Activated CD4-positive, alpha-beta T cell treated with anti-CD3 and anti-CD28 coated beads, Interleukin-2, amount 50 U/mL, for 24 hours (primary cell): ENCODE results near the gene AFDN.

Source experiments
- DNase-seq, 2 donors: peaks; one replicate each; pipeline ENCODE4 v3.0.0-alpha.2; 2020; ENCODE audit warnings: low read depth in 1 of 2, low spot score in 1 of 2

Gene AFDN

DNA sequence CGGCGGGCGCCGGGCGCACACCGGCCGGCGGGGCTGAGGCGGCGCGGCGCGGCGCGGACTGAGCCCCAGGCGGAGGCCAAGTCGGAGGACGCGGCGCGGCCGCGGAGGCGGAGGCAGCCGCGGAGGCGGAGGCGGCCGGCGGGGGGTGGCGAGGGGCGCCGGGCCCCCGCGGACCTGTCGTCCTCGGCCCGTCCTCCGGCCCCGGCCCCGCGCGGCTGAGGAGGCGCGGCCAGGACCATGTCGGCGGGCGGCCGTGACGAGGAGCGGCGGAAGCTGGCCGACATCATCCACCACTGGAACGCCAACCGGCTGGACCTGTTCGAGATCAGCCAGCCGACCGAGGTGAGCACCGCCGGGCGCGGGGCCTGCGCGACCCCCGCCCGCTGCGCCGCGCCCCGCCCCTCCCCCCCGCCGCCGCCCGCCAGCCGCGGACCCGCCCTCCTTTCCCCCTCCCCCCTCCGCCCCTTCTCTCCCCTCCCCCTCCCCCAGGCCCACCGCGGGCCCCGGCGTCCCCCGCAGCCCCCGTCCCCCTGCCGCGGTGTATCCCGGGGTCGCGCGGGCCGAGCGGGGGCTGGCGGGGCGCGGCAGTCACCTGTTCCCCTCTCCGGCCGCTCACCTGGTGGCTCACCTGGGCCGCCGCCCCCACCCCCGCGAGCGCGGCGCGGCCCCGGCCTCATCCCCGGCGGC lies at the start of gene AFDN:
AFDN (plus strand) TSS at position 16 of the 687 bp plus-strand sequence; CDS start at position 238, 222 bp downstream.
- no peak for DNase-seq

GRCh38 chr6:167778497-167779128 lies 48.1 kb upstream of the AFDN start:
- no peak for DNase-seq

DNA sequence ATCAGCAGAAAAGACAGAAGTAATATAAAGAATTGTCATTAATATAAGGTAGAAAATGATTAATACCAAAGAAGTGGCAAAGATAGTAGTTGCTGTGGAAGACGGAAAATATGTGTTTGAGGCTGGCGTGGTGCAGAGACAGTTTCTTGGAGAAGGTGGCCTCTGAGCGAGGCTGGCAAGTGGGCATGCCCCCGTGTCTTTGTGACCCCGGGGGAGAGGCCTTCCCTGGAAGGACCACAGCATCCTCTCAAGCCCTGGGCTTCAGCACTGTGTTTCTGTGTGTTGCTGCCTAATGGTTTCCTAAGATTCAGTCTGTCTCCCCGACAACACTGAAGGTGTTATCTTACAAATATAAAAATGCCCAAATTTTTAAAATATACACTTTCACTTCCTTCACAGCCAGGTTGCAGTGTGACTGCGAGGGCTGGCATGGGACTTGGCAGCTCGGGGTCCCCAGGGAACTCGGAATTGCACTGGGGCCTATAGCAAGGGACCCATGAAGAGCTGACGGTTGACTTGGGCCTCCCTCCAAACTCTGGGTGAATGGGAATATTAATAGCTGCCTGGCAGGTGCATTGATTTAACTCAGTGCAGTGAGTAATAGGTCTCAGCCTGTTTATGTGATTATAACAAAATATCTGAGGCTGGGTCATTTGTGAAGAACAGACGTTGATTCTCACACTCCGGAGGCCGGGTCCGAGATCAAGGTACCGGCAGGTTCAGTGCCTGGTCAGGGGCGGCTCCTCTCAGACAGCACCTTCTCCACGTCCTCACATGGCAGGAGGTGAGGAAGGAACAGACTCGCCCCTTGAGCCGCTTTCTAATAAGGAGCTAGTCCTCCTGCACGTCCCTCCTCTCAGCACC lies 47.4 kb upstream of the AFDN start:
- no peak for DNase-seq

DNA sequence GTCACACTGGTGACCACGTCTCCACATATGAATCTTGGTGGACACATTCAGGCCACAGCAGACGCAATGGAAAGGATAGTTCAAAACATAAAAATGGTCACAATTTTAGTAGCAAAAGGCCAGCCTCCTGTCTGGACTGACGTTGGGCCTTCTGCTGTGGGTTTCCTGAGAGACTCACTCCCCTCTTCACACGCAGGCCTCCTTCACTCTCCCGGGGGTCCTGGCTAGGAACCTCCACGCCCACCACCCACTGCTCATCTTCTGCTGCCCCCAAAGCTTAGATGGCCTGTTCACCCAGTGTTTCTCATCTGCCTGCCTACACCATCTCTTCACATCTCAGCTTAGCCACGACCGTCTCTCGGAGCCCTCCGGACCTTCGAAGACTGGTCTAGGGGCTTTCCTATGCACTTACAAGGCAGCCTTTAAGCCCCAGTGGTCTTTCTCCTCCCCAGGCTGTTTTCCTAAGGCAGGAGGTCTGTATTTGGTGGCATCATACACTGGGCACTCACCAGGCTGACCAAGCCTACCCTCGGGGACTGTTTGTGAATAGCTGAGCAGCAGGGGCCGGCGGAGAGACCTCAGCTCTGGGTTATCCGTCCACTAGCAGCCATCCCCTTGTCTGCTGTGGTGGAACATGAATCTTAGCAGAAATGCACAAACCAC lies 46.6 kb upstream of the AFDN start:
- DNase-seq, result no peak

GRCh38 chr6:167781066-167781767 lies 45.5 kb upstream of the AFDN start:
- DNase-seq, result no peak

- no peak for DNase-seq
These were observed 44.8 kb upstream of the AFDN start for GRCh38 chr6:167781868-167782267.

GRCh38 chr6:167782698-167783517 lies 43.8 kb upstream of the AFDN start:
- DNase-seq, result no peak

GRCh38 chr6:167786853-167787675 lies 39.6 kb upstream of the AFDN start:
- no peak for DNase-seq

DNA sequence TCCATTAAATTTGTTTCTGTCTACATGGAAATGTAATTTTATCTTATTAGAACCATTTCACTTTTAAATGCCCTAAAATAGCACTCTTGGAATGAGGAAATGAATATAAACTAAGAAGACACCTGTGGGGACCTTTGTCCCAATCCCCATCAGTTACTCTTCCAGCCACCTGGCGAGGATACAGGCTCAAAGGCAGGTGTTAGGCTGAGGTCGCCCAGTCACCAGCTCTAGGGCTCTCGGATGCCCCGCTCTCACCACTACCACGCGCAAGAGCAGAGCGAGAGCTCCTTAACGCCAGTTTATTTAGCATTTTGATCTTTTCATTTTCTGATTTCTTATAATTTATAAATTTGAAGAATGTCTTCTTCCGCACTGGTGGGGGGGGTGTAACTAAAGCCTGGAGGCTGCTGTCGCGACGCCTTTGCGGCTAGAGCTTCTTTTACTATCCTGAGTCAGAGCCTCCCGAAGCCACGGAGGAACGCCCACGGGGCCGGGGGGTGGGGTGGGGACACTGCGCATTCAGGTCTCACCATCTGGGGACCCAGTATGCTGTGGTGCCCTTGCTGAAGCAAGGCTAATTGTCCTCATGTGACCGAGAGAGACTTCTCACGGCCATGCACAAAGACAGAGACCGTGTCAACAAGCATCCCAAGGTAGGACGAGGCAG lies 38.7 kb upstream of the AFDN start:
- DNase-seq, result no peak

GRCh38 chr6:167788563-167788903 lies 38.2 kb upstream of the AFDN start:
- DNase-seq, result no peak

- no peak for DNase-seq
These were observed 37.4 kb upstream of the AFDN start for GRCh38 chr6:167789358-167789757.

DNA sequence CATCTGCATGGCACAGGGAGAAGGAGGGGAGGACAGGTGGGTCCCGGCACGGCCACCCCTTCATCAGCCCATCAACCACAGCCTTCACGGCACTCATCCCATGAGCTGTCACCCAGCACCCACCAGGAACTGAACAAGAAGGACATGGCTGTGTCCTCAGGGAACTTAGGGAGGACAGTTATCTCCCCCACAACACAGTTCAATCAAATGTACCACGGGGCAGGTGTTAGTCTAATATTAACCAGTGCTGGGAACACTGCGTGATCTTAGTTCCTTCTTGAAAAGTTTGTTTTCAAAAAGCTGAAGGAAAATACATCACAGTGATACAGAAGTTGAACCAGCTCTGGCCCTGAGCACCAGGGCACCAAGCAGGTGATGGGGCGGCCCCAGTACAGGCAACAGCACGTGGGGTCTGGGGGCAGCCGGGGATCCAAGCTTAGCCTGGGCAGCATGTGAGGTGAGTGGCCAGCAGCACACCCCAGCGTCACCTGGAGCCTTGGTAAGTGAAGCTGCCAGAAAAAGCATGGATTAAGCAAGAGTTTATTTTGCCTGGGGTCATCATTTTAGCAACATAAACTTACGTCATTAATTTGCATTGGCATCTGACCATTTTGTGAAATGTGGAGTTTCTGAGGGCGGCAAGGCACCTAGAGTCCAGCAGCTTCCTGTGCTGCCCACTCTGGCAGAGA lies 35.5 kb upstream of the AFDN start:
- no peak for DNase-seq

DNA sequence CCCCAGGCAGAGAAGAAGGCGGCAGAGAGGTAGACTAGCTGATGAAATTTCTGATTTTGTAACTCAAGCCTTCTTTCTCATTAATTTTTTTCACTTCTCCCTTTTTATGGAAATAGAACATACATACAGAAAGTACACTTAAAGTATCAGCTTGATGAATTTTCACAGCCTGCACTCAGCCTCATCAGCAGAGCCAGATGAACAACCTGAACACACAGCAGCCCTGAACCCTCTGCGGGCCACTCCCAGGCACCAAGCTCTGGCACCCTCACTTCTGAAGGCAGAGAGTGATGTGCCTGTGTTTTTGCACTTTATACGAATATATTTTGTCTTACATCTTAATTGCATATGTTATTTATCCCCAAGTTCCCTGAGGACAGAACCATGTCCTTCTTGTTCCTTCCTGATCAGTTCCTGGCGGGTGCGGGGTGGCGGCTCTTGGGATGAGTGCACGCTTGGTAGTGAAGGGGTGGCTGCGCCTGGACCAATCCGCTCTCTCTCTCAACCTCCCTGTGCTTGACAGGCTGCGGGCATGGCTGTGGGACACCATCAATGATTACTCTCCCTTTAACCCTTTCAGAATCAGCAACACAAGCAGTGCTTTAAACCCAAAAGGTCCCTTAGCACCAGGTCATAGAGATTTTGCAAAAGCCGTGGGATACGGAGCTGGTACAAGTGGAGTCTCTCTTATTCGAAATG lies 34.8 kb upstream of the AFDN start:
- no peak for DNase-seq

GRCh38 chr6:167793421-167793820 lies 33.3 kb upstream of the AFDN start:
- DNase-seq, result no peak

- no peak for DNase-seq
These were observed 32.3 kb upstream of the AFDN start for GRCh38 chr6:167794161-167795157.

- DNase-seq, result no peak
These were observed 31.3 kb upstream of the AFDN start for GRCh38 chr6:167795321-167795811.
